Mucosa of rectum (tissue), 2 donors: ENCODE results near the gene SLC29A3.
"Not testable (repeated sequence)": the region's sequence is repeated elsewhere in the genome, so short reads cannot be mapped to it uniquely, and the experiment has no call there.

Experiments used
- H3K27ac ChIP-seq, 2 donors: one replicate each; pipeline ENCODE4 v1.7.0; 2013; ENCODE audit warnings: inconsistent platforms in 2 of 2, low read depth in 2 of 2, low read length in 2 of 2
- H3K27me3 ChIP-seq, 2 donors: one replicate each; pipeline ENCODE4 v1.7.0; 2013; ENCODE audit warnings: low read length in 2 of 2; ENCODE audit not compliant: control insufficient read depth in 2 of 2, insufficient read depth in 2 of 2
- H3K36me3 ChIP-seq, 2 donors: one replicate each; pipeline ENCODE4 v1.7.0; 2013; ENCODE audit warnings: low read length in 2 of 2; ENCODE audit not compliant: control insufficient read depth in 2 of 2, insufficient read depth in 2 of 2
- H3K4me1 ChIP-seq, 2 donors: one replicate each; pipeline ENCODE4 v1.7.0; 2013; ENCODE audit warnings: low read length in 2 of 2, mild to moderate bottlenecking in 1 of 2; ENCODE audit not compliant: control insufficient read depth in 2 of 2, insufficient read depth in 2 of 2
- H3K4me3 ChIP-seq, 2 donors: one replicate each; pipeline ENCODE4 v1.7.0; 2013; ENCODE audit warnings: low read length in 2 of 2
- H3K9ac ChIP-seq, 2 donors: one replicate each; pipeline ENCODE4 v1.7.0; 2013; ENCODE audit warnings: low read length in 2 of 2, low read depth in 1 of 2, mild to moderate bottlenecking in 1 of 2
- H3K9me3 ChIP-seq, 2 donors: one replicate each; pipeline ENCODE4 v1.7.0; 2013; ENCODE audit warnings: low read length in 2 of 2; ENCODE audit not compliant: control insufficient read depth in 2 of 2
- donor health status: healthy.
- donor health status: Normal muscosa, but diverticular disease.

SLC29A3 gene

DNA sequence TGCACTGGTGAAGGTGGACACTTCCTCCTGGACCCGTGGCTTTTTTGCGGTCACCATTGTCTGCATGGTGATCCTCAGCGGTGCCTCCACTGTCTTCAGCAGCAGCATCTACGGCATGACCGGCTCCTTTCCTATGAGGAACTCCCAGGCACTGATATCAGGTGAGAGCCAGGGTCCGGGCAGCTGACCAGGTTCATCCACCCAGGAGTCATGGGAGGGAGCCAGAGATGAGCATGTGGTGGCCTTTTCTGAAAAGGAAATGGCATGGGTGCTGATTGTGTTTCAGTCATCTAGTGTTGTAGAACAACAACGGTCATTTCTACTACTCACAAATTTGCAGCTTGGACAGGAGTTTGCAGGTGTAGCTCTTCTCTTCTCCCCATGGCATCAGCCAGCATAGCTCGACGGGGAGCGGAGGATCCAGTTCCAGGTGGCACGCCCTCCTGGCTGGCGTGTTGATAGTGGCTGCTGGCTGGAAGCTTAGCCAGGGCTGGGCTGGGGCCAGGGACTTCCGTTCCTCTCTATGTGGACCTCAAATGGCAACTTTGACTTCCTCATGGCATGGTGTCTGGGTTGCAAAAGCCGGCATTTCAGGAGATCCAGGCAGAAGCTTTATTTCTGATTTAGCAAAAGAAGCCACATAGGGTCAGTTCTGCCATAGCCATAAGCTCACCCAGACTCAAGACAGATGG is 32.7 kb downstream of the SLC29A3 start:
- no peak overlapping the region for H3K4me3 ChIP-seq
- H3K36me3 ChIP-seq, result peaks cover 5% of the 10 kb centered on the region in 2 donors
- no peak overlapping the region for H3K27ac ChIP-seq

DNA sequence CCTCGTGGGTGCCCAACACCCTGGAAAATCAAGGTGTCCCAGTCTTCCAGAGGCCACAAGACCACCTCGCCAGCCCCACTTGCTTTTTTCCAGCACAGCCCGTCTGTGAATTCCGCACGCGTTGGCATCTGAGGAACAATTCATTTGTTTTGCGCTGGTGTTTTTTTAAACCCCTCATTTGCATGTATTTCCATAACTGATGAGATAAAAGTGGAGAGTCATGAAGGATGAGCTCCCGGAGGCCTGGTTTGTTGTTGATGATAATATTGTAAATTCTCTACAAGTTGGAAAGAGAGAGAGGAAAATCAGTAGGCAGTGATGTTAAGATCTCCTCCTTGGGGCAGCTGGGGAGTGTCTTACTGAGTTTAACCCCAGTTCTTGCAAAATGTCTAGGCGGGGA is 34.6 kb downstream of the SLC29A3 start:
- Histone ChIP-seq H3K9ac (no peak overlapping the region), H3K27me3 (no peaks in the 10 kb centered on the region), H3K27ac (no peak overlapping the region), H3K36me3 (peaks cover 5 to 11% of the 10 kb centered on the region in 2 donors), H3K4me3 (no peak overlapping the region), H3K4me1 (peaks cover 4 to 10% of the 10 kb centered on the region in 2 donors), H3K9me3 (no peaks in the 10 kb centered on the region)

More for the DNA sequence above, 32.7 kb downstream of the SLC29A3 start:
- Histone ChIP-seq H3K27me3 (no peaks in the 10 kb centered on the region), H3K9me3 (no peaks in the 10 kb centered on the region), H3K9ac (no peak overlapping the region), H3K4me1 (peaks cover 9 to 20% of the 10 kb centered on the region in 2 donors)

DNA sequence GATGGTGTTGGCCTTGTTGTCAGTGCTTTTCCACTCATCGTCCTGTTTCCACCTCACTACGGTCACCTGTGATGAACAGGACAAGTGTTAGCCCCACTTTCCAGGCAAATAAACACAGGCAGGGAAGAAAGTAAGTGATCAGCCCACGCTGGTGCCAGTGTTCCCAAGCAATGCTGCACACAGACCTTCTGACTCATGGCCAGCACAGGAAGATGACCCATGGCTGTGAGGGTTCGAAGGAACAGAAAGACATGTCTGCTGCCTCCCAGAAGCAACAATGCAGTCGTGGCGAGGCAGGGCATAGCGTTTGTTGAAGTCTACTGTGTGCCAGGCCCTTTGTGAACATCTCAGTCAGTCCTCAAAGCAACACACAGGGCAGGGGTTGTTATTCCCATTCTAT is 35.7 kb downstream of the SLC29A3 start:
- no peaks in the 10 kb centered on the region for H3K9me3 ChIP-seq
- no peak overlapping the region for H3K9ac ChIP-seq
- H3K27ac ChIP-seq, result no peak overlapping the region
- no peak overlapping the region for H3K4me3 ChIP-seq
- peaks cover 4% of the 10 kb centered on the region in 2 donors for H3K4me1 ChIP-seq
- H3K36me3 ChIP-seq, result peaks cover 7 to 11% of the 10 kb centered on the region in 2 donors
- no peaks in the 10 kb centered on the region for H3K27me3 ChIP-seq

DNA sequence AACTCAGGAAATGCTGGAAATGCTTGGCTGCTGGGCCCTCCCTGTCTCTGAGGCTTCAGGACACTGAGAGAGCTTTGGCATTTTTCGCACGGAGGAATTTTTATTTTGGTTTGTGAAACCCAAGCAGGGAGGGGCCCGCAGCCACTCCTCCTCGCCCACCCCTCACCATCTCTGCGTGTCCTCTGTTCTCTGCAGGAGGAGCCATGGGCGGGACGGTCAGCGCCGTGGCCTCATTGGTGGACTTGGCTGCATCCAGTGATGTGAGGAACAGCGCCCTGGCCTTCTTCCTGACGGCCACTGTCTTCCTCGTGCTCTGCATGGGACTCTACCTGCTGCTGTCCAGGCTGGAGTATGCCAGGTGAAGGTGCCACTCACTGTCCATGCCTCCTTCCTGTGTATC is 36.8 kb downstream of the SLC29A3 start:
- H3K9ac ChIP-seq, result no peak overlapping the region

DNA sequence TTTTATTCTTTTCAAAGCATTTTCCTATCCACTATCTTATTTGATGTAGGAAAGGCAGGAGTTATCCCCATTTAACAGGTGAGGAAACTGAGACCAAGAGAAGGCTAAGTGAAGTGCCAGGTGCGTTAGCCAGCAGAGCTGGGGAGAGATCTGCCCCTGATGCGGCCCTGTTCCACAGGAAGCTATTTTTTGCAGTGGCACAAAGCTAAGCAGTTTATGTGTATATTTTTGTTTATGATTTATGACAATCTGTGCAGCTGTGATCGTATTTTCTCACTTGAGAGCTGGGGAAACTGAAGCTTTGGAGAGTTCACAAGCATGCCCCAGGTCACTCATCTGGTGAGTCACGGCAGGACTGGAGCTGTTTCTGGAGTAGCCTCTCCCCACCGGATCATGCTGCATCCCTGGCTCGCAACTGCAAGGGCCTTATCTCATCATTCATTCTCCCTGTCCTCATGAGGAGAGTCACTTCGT is 38.8 kb downstream of the SLC29A3 start:
- no peak overlapping the region for H3K27ac ChIP-seq
- H3K9me3 ChIP-seq, result no peaks in the 10 kb centered on the region
- peaks cover 12 to 13% of the 10 kb centered on the region in 2 donors for H3K36me3 ChIP-seq
- H3K27me3 ChIP-seq, result no peaks in the 10 kb centered on the region
- H3K4me3 ChIP-seq, result no peak overlapping the region
- H3K9ac ChIP-seq, result no peak overlapping the region
- no peaks in the 10 kb centered on the region for H3K4me1 ChIP-seq

More for the DNA sequence above, 36.8 kb downstream of the SLC29A3 start:
- peaks cover 4% of the 10 kb centered on the region in 2 donors for H3K4me1 ChIP-seq
- no peak overlapping the region for H3K27ac ChIP-seq
- no peaks in the 10 kb centered on the region for H3K27me3 ChIP-seq
- H3K36me3 ChIP-seq, result peaks cover 7 to 11% of the 10 kb centered on the region in 2 donors
- H3K9me3 ChIP-seq, result no peaks in the 10 kb centered on the region
- H3K4me3 ChIP-seq, result no peak overlapping the region

DNA sequence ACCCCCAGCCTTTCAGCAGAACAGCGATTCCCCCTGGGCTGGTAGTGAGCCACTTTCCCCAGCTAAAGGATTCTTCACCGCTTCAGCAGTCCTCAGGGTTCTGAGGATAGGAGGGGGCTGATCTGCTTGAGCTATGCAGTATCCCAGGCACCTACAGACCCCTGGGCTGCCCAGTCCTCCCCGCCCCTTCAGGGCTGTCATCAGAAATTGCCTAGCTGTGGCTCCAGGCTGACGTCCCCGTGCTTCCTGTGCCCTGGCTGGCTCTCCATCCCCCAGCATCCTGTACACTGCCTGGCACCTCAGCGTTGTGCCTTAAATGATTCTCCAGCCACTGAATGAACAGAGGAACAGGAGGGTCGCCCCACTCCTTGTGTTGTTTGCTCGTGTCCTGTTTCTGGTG is 39.2 kb downstream of the SLC29A3 start:
- Histone ChIP-seq H3K27me3 (no peaks in the 10 kb centered on the region), H3K27ac (no peak overlapping the region), H3K4me3 (no peak overlapping the region), H3K4me1 (no peaks in the 10 kb centered on the region), H3K9me3 (no peaks in the 10 kb centered on the region), H3K9ac (no peak overlapping the region), H3K36me3 (peaks cover 13 to 16% of the 10 kb centered on the region in 2 donors)

DNA sequence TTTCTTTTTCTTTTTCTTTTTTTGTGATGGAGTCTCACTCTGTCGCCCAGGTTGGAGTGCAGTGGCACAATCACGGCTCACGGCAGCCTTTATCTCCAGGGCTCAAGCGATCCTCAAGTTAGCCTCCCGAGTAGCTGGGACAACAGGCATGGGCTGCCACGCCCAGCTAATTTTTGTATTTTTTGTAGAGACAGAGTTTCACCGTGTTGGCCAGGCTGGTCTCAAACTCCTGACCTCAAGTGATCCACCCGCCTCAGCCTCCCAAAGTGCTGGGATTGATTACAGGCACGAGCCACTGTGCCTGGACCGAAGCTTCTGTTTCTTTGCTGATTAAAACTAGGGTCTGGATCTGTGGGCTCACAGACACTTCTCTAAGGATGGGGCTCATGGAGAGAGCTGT is 39.8 kb downstream of the SLC29A3 start:
- not testable (repeated sequence) for H3K9me3 ChIP-seq, H3K4me1 ChIP-seq, H3K9ac ChIP-seq, H3K27me3 ChIP-seq, H3K4me3 ChIP-seq
- H3K27ac ChIP-seq, result peak overlapping the region in 1 of 2 donors; percentile 32
- peaks cover 13 to 16% of the 10 kb centered on the region in 2 donors for H3K36me3 ChIP-seq

DNA sequence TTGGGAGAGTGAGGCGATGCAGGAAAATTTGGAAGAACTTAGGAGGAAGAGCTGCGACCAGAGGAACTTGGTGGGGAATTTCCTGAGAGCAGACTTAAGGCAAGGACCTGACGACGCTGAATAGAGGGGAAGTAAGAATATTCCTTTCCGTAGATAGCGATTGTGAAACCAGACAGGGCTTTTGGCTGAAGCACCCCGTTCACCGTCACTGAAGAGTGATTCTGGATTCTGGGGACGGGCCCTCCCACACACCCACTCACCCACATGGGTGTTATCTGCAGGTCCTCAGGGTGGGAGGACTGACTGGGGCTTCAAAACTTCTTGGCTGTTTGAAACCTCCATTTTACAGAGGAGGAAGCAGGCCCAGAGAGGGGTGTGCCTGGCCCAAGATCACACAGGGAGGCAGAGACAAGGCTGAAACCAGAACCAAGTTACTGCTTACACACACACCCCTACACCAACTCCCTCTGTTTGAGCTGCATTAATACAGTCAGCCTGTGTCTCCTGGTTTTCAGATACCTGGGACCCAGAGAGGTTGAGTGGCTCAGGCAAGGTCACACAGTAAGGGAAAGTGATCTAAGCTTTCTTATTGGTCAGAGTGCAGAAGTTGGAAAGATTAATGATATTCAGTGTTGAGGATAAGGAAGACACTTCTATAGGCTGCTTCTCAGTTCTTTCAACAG is 40.4 kb downstream of the SLC29A3 start:
- Histone ChIP-seq H3K27ac (no peak overlapping the region), H3K36me3 (peaks cover 11 to 14% of the 10 kb centered on the region in 2 donors), H3K27me3 (no peaks in the 10 kb centered on the region), H3K9me3 (no peaks in the 10 kb centered on the region), H3K4me3 (no peak overlapping the region), H3K4me1 (no peaks in the 10 kb centered on the region), H3K9ac (no peak overlapping the region)

DNA sequence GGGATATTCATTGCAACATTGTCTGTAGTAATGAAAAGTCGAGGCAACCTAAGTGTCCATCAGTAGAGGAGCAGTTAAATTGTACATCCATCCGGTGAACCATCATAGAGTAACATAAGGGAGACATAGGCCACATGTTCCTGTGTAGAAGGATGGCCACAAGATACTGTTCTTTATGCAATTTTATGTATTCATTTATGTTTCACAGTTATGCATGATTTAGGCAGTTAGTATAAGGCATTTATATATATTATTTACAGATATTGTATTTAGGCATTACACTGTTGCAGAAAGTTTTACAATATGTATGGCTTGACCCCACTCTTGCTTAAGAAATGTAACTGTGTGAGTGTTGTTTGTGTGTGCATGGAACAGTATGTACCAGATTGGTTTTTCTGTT is 41.7 kb downstream of the SLC29A3 start:
- Histone ChIP-seq H3K9me3 (no peaks in the 10 kb centered on the region), H3K27ac (no peak overlapping the region), H3K27me3 (no peaks in the 10 kb centered on the region), H3K36me3 (peaks cover 11 to 14% of the 10 kb centered on the region in 2 donors), H3K4me3 (no peak overlapping the region), H3K4me1 (no peaks in the 10 kb centered on the region), H3K9ac (no peak overlapping the region)

DNA sequence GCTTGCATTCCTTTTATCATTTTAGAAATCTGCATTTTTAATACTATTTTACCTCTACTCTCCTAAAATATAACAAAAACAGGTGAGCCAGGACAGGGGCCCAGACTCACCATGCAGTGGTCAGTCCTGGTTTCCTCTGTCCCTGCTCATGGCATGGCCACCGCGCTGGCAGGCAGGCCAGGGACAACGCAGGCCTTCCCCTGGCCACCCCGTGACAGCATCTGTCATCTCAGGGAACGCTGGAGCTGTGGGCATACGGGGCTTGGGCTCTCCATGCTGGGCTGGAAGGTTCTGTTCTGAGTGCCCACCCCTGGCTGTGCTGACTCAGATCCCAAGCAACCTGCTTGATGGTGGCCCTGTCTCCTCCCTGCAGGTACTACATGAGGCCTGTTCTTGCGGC is 42.5 kb downstream of the SLC29A3 start:
- no peaks in the 10 kb centered on the region for H3K9me3 ChIP-seq
- H3K36me3 ChIP-seq, result peaks cover 7 to 11% of the 10 kb centered on the region in 2 donors
- no peaks in the 10 kb centered on the region for H3K27me3 ChIP-seq
- no peak overlapping the region for H3K27ac ChIP-seq
- H3K4me1 ChIP-seq, result no peaks in the 10 kb centered on the region
- no peak overlapping the region for H3K9ac ChIP-seq
- H3K4me3 ChIP-seq, result no peak overlapping the region
